GM12878 (cell line): ENCODE data around the gene CRYGS. TPM values are rescaled to one million over a fixed set of nuclear protein-coding genes. Genes with fewer than 3 reads are reported as not detected.

Experiments used
- ATF7 ChIP-seq: fragments of 450-650 bp; IDR thresholded peaks from 2 replicates; pipeline ENCODE4 v1.6.1; 2016; ENCODE audit warnings: low read depth, mild to moderate bottlenecking
- BACH1 ChIP-seq: fragments of 450-650 bp; IDR thresholded peaks from 2 replicates; pipeline ENCODE4 v1.6.1; 2017; ENCODE audit warnings: mild to moderate bottlenecking, borderline replicate concordance
- CEBPB ChIP-seq, 2 experiments: fragments of 150-350 bp in 1 of 2; IDR thresholded peaks; 2 replicates each; pipeline ENCODE4 v1.6.1; 2012 to 2014; ENCODE audit warnings: low read depth in 2 of 2, low read length in 2 of 2, borderline replicate concordance in 1 of 2, inconsistent platforms in 1 of 2
- EED ChIP-seq: sonication (generic); IDR thresholded peaks from 2 replicates; pipeline ENCODE4 v1.6.1; 2016; ENCODE audit warnings: antibody characterized with exemption, low read depth
- ESRRA ChIP-seq: IDR thresholded peaks from 2 replicates; pipeline ENCODE4 v1.6.1; 2012; ENCODE audit warnings: mild to moderate bottlenecking, low read length, improper control_type of control experiment
- FOS ChIP-seq: IDR thresholded peaks from 3 replicates; pipeline ENCODE4 v1.6.1; 2011; ENCODE audit warnings: borderline replicate concordance; ENCODE audit not compliant: insufficient read length; ENCODE audit errors: extremely low read depth
- HDAC6 ChIP-seq: fragments of 200-600 bp; sonication (generic); IDR thresholded peaks from one replicate; pipeline ENCODE4 v1.8.0; 2017; ENCODE audit warnings: antibody characterized with exemption; ENCODE audit not compliant: unreplicated experiment
- HDGF ChIP-seq: fragments of 450-650 bp; IDR thresholded peaks from 2 replicates; pipeline ENCODE4 v1.6.1; 2016; ENCODE audit warnings: antibody characterized with exemption
- KAT2A ChIP-seq: conservative IDR thresholded peaks from 2 replicates; pipeline ENCODE4 v1.6.1; 2011; ENCODE audit warnings: low read depth, low read length; ENCODE audit not compliant: control insufficient read depth
- KDM1A ChIP-seq: fragments of 200-600 bp; sonication (generic); IDR thresholded peaks from 2 replicates; pipeline ENCODE4 v1.6.1; 2016; ENCODE audit warnings: borderline replicate concordance
- MYB ChIP-seq: fragments of 150-350 bp; IDR thresholded peaks from 2 replicates; pipeline ENCODE4 v1.6.1; 2014; ENCODE audit warnings: mild to moderate bottlenecking, low read depth, low read length, borderline replicate concordance
- NR2C1 ChIP-seq: fragments of 450-650 bp; IDR thresholded peaks from 2 replicates; pipeline ENCODE4 v1.6.1; 2017; ENCODE audit warnings: antibody characterized with exemption, mild to moderate bottlenecking, moderate library complexity
- PML ChIP-seq: IDR thresholded peaks from 2 replicates; pipeline ENCODE4 v1.6.1; 2012; ENCODE audit warnings: low read length, inconsistent platforms
- POLR2AphosphoS5 ChIP-seq: IDR thresholded peaks from 2 replicates; pipeline ENCODE4 v1.6.1; 2011; ENCODE audit warnings: mild to moderate bottlenecking, low read length, inconsistent platforms
- SIN3A ChIP-seq: IDR thresholded peaks from 2 replicates; pipeline ENCODE4 v1.6.1; 2012; ENCODE audit warnings: low read depth, low read length, improper control_type of control experiment
- SMAD1 ChIP-seq: fragments of 450-650 bp; IDR thresholded peaks from 2 replicates; pipeline ENCODE4 v1.6.1; 2018; ENCODE audit warnings: mild to moderate bottlenecking, low read depth; ENCODE audit not compliant: partially characterized antibody
- SREBF1 ChIP-seq: IDR thresholded peaks from 2 replicates; pipeline ENCODE4 v1.6.1; 2012; ENCODE audit warnings: mild to moderate bottlenecking, low read length
- SUPT20H ChIP-seq: IDR thresholded peaks from 2 replicates; pipeline ENCODE4 v1.6.1; 2011; ENCODE audit warnings: low read depth, mild to moderate bottlenecking, low read length, moderate library complexity, borderline replicate concordance; ENCODE audit not compliant: control insufficient read depth
- TARDBP ChIP-seq: IDR thresholded peaks from 2 replicates; pipeline ENCODE4 v1.6.1; 2016; ENCODE audit warnings: borderline replicate concordance
- YBX1 ChIP-seq: fragments of 450-650 bp; IDR thresholded peaks from 2 replicates; pipeline ENCODE4 v1.6.1; 2016; ENCODE audit warnings: antibody characterized with exemption
- ZNF207 ChIP-seq: fragments of 450-650 bp; IDR thresholded peaks from 2 replicates; pipeline ENCODE4 v1.6.1; 2014; ENCODE audit warnings: antibody characterized with exemption, mild to moderate bottlenecking, borderline replicate concordance
- ZNF384 ChIP-seq: IDR thresholded peaks from 2 replicates; pipeline ENCODE4 v1.6.1; 2012; ENCODE audit warnings: low read depth, mild to moderate bottlenecking, low read length, improper control_type of control experiment, borderline replicate concordance
- polyA plus RNA-seq, 11 experiments: library from polyadenylated mRNA; depleted of rRNA in 4 of 11; unstranded in 6 of 11; stranded (reverse) in 5 of 11; fragments of >200 nt; fragmentation: Nextera tagmentation in 4 of 11; fragmentation: Illumina TruSeq in 1 of 11; extraction: Ambion mirVana in 4 of 11; extraction: Trizol in 1 of 11; gene quantifications; 1 replicate in 1 of 11; 2 replicates in 10 of 11; pipeline versions ENCODE4 v1.2.1 to v1.2.3, GENCODE V29; 2011 to 2016; ENCODE audit warnings: inconsistent platforms in 2 of 11, missing spikeins in 2 of 11, low read depth in 1 of 11
- total RNA-seq, 4 experiments: library from RNA; depleted of rRNA in 3 of 4; stranded (reverse); fragments of >200 nt in 3 of 4; fragmentation: Illumina TruSeq in 1 of 4; extraction: Trizol in 1 of 4; gene quantifications; 2 replicates each; pipeline versions ENCODE4 v1.2.1 to v1.2.3, GENCODE V29; 2013 to 2021
- TF ChIP-seq, protein P1 (sequence below): IDR thresholded peaks from 2 replicates; pipeline ENCODE4 v1.6.1; 2011; ENCODE audit warnings: mild to moderate bottlenecking, low read depth, low read length, moderate library complexity; ENCODE audit not compliant: insufficient replicate concordance
- TF ChIP-seq, protein P2 (sequence below): fragments of 150-350 bp; IDR thresholded peaks from 2 replicates; pipeline ENCODE4 v1.6.1; 2016; ENCODE audit warnings: low read depth, low read length

Gene CRYGS
- total and polyA plus RNA-seq, 10 of the 15 experiments (the other 5 are each of a cell fraction or from before 2014, with no cell fraction given): 1.1 to 6.0 (median 2.5) TPM

DNA sequence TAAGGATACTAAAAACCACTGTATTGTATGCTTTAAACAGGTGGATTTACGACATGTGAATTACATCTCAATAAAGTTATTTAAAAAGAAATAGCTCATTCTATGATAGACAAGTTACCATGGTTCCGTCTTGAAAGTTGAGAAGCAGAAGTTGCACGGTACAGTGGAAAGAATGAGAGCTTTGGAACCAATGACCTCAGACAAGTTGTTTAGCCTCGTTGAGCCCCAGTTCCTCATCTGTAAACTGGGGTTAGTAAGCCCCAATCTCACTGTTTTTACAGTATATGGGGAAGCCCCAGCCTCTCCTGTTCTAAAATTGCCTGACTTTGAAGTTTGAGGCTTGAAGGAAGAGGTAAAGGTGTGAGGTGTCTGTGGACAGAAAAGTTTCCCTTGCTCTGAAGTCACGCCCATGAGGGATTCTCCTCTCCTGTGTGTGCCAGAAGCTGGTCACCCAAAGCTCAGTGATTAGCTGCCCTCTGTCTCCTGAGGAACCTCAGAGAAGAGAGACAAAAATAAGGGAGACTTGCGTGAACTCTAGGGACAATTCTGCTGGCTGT is 10.0 kb downstream of the CRYGS start (continued):
- TF ChIP-seq NR2C1 (no peak), BACH1 (no peak; the same call in 1 of the 2 replicates), MYB (no peak), TARDBP (peak; percentile 74; the same call in 1 of the 2 replicates), KDM1A (no peak), HDAC6 (no peak), KAT2A (no peak), ZNF207 (no peak), FOS (no peak), SIN3A (no peak), YBX1 (no peak), POLR2AphosphoS5 (no peak), ZNF384 (peak; percentile 80), EED (peak; percentile 77), HDGF (no peak), CEBPB (IDR thresholded peaks at IDR 0.05; ENCODE audit: borderline replicate concordance in 1 of 2, low read depth in 2 of 2, low read length in 2 of 2) (peak in 1 of 2 experiments; percentile 11; a peak in 1 of 4 replicates), SMAD1 (no peak), PML (peak; percentile 69), SUPT20H (no peak), SREBF1 (no peak), ESRRA (no peak), ATF7 (peak; percentile 99)
- TF ChIP-seq, protein P1, sequence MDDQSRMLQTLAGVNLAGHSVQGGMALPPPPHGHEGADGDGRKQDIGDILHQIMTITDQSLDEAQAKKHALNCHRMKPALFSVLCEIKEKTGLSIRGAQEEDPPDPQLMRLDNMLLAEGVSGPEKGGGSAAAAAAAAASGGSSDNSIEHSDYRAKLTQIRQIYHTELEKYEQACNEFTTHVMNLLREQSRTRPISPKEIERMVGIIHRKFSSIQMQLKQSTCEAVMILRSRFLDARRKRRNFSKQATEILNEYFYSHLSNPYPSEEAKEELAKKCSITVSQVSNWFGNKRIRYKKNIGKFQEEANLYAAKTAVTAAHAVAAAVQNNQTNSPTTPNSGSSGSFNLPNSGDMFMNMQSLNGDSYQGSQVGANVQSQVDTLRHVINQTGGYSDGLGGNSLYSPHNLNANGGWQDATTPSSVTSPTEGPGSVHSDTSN: peak; percentile 45
- TF ChIP-seq, protein P2, sequence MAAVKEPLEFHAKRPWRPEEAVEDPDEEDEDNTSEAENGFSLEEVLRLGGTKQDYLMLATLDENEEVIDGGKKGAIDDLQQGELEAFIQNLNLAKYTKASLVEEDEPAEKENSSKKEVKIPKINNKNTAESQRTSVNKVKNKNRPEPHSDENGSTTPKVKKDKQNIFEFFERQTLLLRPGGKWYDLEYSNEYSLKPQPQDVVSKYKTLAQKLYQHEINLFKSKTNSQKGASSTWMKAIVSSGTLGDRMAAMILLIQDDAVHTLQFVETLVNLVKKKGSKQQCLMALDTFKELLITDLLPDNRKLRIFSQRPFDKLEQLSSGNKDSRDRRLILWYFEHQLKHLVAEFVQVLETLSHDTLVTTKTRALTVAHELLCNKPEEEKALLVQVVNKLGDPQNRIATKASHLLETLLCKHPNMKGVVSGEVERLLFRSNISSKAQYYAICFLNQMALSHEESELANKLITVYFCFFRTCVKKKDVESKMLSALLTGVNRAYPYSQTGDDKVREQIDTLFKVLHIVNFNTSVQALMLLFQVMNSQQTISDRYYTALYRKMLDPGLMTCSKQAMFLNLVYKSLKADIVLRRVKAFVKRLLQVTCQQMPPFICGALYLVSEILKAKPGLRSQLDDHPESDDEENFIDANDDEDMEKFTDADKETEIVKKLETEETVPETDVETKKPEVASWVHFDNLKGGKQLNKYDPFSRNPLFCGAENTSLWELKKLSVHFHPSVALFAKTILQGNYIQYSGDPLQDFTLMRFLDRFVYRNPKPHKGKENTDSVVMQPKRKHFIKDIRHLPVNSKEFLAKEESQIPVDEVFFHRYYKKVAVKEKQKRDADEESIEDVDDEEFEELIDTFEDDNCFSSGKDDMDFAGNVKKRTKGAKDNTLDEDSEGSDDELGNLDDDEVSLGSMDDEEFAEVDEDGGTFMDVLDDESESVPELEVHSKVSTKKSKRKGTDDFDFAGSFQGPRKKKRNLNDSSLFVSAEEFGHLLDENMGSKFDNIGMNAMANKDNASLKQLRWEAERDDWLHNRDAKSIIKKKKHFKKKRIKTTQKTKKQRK: no peak
